ENCODE measurements around the gene FNDC5. TPM values are rescaled to one million over a fixed set of nuclear protein-coding genes. Genes with fewer than 3 reads are reported as not detected.

FNDC5 gene
- total RNA-seq, 1 experiment from 2014 or later: 2.6 TPM

DNA sequence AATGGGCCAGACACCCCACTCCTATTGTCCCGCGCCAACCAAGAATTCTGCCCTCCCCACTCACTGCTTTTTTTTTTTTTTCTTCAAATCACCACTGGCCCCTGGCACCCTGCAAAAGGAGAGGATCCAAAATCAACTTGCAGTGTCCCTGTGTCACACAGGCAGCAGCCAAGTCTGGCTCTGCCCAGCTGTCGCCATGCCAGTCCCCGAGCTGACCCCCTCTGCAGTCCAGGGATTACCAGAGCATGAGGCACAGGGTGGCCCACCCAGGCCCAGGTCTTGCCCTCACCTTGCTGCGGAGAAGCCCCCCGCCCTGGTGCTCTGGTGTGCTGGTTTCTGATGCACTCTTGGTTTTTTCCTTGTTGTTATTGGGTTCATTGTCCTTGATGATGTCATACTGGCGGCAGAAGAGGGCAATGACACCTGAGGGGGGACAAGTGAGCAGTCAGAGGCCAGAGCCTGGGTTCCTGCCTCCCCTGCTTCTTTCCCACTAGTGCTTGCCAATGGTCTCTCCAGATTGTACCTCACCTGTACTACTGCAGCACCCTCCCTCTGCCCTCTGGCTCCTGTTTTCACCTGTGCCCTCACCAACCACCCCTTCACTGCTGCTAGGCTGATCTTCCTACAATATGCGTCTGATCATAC lies 6.2 kb downstream of the FNDC5 start:
- intact Hi-C loops (cut with micrococcal nuclease; ENCODE audit: unreplicated experiment): no loop called here
- DNase-seq (ENCODE audit: low read depth, low spot score) (no peak), ATAC-seq (no peak)
- H3K36me3 ChIP-seq (ENCODE audit: control insufficient read depth, insufficient read depth, low read length): peaks cover 2% of the 10 kb centered on the region; the same call in 1 of the 2 replicates
- H3K4me3 ChIP-seq (ENCODE audit: low read depth in 2 of 2, low read length in 2 of 2): no peak overlapping the region
- no peaks in the 10 kb centered on the region for H3K27me3 ChIP-seq (ENCODE audit: control insufficient read depth, insufficient read depth, low read length)
- no TSS peak for BruUV-seq (replicated peaks)
- ChIA-PET CTCF (no interaction called here), POLR2A (no interaction called here)
- no peak overlapping the region for H3K27ac ChIP-seq (ENCODE audit: low read length)
- H3K9me3 ChIP-seq (ENCODE audit: control insufficient read depth, insufficient read depth, low read depth, low read length): no peaks in the 10 kb centered on the region
- in situ Hi-C loops (cut with HindIII; ENCODE audit: low pct_unique_long_range_greater_than_20kb, low sequenced_read_pairs): no loop called here
- no peaks in the 10 kb centered on the region for H3K4me1 ChIP-seq (ENCODE audit: control insufficient read depth, insufficient read depth, low read length)
- TF ChIP-seq, protein P1, sequence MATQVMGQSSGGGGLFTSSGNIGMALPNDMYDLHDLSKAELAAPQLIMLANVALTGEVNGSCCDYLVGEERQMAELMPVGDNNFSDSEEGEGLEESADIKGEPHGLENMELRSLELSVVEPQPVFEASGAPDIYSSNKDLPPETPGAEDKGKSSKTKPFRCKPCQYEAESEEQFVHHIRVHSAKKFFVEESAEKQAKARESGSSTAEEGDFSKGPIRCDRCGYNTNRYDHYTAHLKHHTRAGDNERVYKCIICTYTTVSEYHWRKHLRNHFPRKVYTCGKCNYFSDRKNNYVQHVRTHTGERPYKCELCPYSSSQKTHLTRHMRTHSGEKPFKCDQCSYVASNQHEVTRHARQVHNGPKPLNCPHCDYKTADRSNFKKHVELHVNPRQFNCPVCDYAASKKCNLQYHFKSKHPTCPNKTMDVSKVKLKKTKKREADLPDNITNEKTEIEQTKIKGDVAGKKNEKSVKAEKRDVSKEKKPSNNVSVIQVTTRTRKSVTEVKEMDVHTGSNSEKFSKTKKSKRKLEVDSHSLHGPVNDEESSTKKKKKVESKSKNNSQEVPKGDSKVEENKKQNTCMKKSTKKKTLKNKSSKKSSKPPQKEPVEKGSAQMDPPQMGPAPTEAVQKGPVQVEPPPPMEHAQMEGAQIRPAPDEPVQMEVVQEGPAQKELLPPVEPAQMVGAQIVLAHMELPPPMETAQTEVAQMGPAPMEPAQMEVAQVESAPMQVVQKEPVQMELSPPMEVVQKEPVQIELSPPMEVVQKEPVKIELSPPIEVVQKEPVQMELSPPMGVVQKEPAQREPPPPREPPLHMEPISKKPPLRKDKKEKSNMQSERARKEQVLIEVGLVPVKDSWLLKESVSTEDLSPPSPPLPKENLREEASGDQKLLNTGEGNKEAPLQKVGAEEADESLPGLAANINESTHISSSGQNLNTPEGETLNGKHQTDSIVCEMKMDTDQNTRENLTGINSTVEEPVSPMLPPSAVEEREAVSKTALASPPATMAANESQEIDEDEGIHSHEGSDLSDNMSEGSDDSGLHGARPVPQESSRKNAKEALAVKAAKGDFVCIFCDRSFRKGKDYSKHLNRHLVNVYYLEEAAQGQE (IDR thresholded peaks at IDR 0.05; ENCODE audit: insufficient read depth in 1 of 2, low read depth in 2 of 2, low read length in 1 of 2): no peak
- TF ChIP-seq TCF7L2 (IDR thresholded peaks at IDR 0.05; ENCODE audit: low read depth, low read length): no peak
- TF ChIP-seq, protein P2, sequence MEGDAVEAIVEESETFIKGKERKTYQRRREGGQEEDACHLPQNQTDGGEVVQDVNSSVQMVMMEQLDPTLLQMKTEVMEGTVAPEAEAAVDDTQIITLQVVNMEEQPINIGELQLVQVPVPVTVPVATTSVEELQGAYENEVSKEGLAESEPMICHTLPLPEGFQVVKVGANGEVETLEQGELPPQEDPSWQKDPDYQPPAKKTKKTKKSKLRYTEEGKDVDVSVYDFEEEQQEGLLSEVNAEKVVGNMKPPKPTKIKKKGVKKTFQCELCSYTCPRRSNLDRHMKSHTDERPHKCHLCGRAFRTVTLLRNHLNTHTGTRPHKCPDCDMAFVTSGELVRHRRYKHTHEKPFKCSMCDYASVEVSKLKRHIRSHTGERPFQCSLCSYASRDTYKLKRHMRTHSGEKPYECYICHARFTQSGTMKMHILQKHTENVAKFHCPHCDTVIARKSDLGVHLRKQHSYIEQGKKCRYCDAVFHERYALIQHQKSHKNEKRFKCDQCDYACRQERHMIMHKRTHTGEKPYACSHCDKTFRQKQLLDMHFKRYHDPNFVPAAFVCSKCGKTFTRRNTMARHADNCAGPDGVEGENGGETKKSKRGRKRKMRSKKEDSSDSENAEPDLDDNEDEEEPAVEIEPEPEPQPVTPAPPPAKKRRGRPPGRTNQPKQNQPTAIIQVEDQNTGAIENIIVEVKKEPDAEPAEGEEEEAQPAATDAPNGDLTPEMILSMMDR (IDR thresholded peaks at IDR 0.05): no peak
- TF ChIP-seq POLR2AphosphoS5 (IDR thresholded peaks at IDR 0.05; ENCODE audit: low read depth, low read length): no peak
- no peak for TF ChIP-seq SIN3A (IDR thresholded peaks at IDR 0.05; ENCODE audit: borderline replicate concordance, insufficient read depth, low read depth, low read length)

DNA sequence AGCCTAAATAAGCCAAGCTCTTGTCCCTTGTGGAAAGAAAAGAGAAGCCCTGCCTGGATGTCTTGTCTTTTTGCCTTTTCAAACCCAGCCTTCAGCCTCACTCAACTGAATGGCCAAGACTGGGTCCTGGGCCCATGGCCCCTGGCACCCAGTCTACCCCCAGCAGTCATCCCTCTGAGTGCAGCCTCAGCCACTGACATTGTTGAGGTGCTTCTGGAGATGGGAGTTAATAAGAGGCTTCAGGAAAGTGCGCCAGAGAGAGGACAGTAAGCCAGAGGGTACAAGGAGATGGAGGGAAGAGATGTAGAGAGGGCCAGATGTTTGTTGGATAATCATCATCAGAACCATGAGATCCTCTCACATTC lies 6.8 kb downstream of the FNDC5 start:
- in situ Hi-C loops (cut with HindIII; ENCODE audit: low pct_unique_long_range_greater_than_20kb, low sequenced_read_pairs): no loop called here

More for the DNA sequence above, 6.8 kb downstream of the FNDC5 start:
- no peak for ATAC-seq
- Histone ChIP-seq H3K27ac (ENCODE audit: low read length) (no peak overlapping the region), H3K4me3 (ENCODE audit: low read depth in 2 of 2, low read length in 2 of 2) (no peak overlapping the region), H3K27me3 (ENCODE audit: control insufficient read depth, insufficient read depth, low read length) (no peaks in the 10 kb centered on the region), H3K4me1 (ENCODE audit: control insufficient read depth, insufficient read depth, low read length) (no peaks in the 10 kb centered on the region), H3K9me3 (ENCODE audit: control insufficient read depth, insufficient read depth, low read depth, low read length) (no peaks in the 10 kb centered on the region), H3K36me3 (ENCODE audit: control insufficient read depth, insufficient read depth, low read length) (peaks cover 2% of the 10 kb centered on the region; the same call in 1 of the 2 replicates)
- CTCF ChIA-PET: no interaction called here
- no peak for TF ChIP-seq TCF7L2 (IDR thresholded peaks at IDR 0.05; ENCODE audit: low read depth, low read length)
- TF ChIP-seq, protein P1 (IDR thresholded peaks at IDR 0.05; ENCODE audit: insufficient read depth in 1 of 2, low read depth in 2 of 2, low read length in 1 of 2): no peak
- TF ChIP-seq, protein P2 (IDR thresholded peaks at IDR 0.05): no peak
- no peak for TF ChIP-seq POLR2AphosphoS5 (IDR thresholded peaks at IDR 0.05; ENCODE audit: low read depth, low read length)
- TF ChIP-seq SIN3A (IDR thresholded peaks at IDR 0.05; ENCODE audit: borderline replicate concordance, insufficient read depth, low read depth, low read length): no peak
- POLR2A ChIA-PET: no interaction called here
- DNase-seq (ENCODE audit: low read depth, low spot score): no peak
- intact Hi-C loops (cut with micrococcal nuclease; ENCODE audit: unreplicated experiment): no loop called here
- no TSS peak for BruUV-seq (replicated peaks)

Measured in Panc1 (cell line).